Hepatocyte (in vitro differentiated cells): ENCODE results near the gene GIMAP6.
"Not testable (repeated sequence)": the region's sequence is repeated elsewhere in the genome, so short reads cannot be mapped to it uniquely, and the experiment has no call there.

Source experiments
- EZH2 ChIP-seq: fragments of 200-600 bp; sonication (generic); IDR thresholded peaks from 2 replicates; pipeline ENCODE4 v1.6.1; 2016; ENCODE audit warnings: antibody characterized with exemption, mild to moderate bottlenecking, borderline replicate concordance
- EZH2phosphoT487 ChIP-seq: fragments of 200-600 bp; sonication (generic); IDR thresholded peaks from one replicate; pipeline ENCODE4 v1.6.1; 2018; ENCODE audit warnings: antibody characterized with exemption, mild to moderate bottlenecking, low read depth, moderate library complexity; ENCODE audit not compliant: unreplicated experiment, severe bottlenecking
- TF ChIP-seq, protein P1 (sequence below): fragments of 200-600 bp; sonication (generic); IDR thresholded peaks from 2 replicates; pipeline ENCODE4 v1.5.1; 2016; ENCODE audit warnings: antibody characterized with exemption, mild to moderate bottlenecking; ENCODE audit not compliant: poor library complexity

DNA sequence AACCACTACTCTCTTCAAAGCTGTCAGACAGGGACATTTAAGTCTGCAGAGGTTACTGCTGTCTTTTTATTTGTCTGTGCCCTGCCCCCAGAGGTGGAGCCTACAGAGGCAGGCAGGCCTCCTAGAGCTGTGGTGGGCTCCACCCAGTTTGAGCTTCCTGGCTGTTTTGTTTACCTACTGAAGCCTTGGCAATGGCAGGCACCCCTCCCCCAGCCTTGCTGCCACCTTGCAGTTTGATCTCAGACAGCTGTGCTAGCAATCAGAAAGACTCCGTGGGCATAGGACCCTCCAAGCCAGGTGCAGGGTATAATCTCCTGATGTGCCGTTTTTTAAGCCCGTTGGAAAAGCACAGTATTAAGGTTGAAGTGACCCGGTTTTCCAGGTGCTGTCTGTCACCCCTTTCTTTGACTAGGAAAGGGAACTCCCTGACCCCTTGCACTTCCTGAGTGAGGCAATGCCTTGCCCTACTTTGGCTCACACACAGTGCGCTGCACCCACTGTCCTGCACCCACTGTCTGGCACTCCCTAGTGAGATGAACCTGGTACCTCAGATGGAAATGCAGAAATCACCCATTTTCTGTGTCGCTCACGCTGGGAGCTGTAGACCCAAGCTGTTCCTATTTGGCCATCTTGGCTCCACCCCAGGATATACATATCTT, 52.1 kb downstream of the GIMAP6 start:
- TF ChIP-seq, protein P1, sequence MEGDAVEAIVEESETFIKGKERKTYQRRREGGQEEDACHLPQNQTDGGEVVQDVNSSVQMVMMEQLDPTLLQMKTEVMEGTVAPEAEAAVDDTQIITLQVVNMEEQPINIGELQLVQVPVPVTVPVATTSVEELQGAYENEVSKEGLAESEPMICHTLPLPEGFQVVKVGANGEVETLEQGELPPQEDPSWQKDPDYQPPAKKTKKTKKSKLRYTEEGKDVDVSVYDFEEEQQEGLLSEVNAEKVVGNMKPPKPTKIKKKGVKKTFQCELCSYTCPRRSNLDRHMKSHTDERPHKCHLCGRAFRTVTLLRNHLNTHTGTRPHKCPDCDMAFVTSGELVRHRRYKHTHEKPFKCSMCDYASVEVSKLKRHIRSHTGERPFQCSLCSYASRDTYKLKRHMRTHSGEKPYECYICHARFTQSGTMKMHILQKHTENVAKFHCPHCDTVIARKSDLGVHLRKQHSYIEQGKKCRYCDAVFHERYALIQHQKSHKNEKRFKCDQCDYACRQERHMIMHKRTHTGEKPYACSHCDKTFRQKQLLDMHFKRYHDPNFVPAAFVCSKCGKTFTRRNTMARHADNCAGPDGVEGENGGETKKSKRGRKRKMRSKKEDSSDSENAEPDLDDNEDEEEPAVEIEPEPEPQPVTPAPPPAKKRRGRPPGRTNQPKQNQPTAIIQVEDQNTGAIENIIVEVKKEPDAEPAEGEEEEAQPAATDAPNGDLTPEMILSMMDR: not testable (repeated sequence)
- TF ChIP-seq EZH2, EZH2phosphoT487: not testable (repeated sequence)
